Measurements from ENCODE around the gene MKNK2. TPM values are rescaled to one million over a fixed set of nuclear protein-coding genes. Genes with fewer than 3 reads are reported as not detected.

Gene MKNK2
- total RNA-seq, 4 donors from 2014 or later: 34.6 to 155 (median 81.7) TPM

DNA sequence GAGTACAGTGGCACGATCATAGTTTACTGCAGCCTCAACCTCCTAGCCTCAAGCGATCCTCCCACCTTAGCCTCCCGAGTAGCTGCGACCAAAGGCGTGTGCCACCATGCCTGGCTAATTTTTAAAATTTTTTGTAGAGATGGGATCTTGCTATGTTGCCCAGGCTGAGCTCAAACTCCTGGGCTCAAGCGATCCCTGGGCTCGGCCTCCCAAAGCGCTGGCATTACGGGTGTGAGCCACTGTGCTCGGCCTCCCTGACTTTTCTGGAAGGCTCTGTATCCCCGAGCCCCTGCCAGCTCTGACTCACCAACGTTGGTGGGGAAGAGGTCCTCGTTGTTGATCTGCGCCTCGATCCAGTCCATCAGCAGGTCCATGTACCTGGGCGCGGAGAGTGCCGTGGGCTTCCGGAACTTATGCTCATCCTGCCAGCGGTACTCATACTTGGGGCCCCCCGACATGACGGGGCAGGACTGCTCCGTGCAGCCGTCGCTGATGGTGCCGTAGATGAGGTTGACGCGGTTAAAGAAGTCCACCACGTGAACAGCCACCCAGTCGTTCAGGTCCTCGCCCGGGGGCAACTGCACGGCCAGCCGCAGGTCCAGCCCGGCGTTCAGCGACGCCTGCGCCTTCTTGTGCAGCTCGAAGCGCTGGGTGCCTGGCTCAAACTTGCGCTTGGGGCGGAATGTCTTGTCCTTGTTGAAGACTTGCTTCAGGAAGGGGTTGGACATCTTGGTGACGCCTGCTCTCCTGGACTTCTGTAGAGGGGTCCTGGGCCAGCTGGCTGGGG lies 27.0 kb upstream of the MKNK2 start:
- peaks cover 0 to 1% of the 10 kb centered on the region in 2 donors for H3K4me1 ChIP-seq
- intact Hi-C loops (cut with DNase I; ENCODE audit: low total_unique reads): no loop called here
- no peak overlapping the region for H3K4me3 ChIP-seq
- H3K27ac ChIP-seq: no peak overlapping the region
- no peak for DNase-seq
- no peaks in the 10 kb centered on the region for H3K36me3 ChIP-seq
- H3K27me3 ChIP-seq: no peaks in the 10 kb centered on the region
- H3K9me3 ChIP-seq: no peaks in the 10 kb centered on the region
- TF ChIP-seq POLR2A (IDR thresholded peaks at IDR 0.05): no peak
- TF ChIP-seq, protein P1, sequence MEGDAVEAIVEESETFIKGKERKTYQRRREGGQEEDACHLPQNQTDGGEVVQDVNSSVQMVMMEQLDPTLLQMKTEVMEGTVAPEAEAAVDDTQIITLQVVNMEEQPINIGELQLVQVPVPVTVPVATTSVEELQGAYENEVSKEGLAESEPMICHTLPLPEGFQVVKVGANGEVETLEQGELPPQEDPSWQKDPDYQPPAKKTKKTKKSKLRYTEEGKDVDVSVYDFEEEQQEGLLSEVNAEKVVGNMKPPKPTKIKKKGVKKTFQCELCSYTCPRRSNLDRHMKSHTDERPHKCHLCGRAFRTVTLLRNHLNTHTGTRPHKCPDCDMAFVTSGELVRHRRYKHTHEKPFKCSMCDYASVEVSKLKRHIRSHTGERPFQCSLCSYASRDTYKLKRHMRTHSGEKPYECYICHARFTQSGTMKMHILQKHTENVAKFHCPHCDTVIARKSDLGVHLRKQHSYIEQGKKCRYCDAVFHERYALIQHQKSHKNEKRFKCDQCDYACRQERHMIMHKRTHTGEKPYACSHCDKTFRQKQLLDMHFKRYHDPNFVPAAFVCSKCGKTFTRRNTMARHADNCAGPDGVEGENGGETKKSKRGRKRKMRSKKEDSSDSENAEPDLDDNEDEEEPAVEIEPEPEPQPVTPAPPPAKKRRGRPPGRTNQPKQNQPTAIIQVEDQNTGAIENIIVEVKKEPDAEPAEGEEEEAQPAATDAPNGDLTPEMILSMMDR (IDR thresholded peaks at IDR 0.05): no peak

- intact Hi-C loops (cut with DNase I; ENCODE audit: low total_unique reads): no loop called here
- Histone ChIP-seq H3K27ac (no peak overlapping the region), H3K4me3 (no peak overlapping the region), H3K4me1 (no peaks in the 10 kb centered on the region), H3K36me3 (no peaks in the 10 kb centered on the region), H3K27me3 (no peaks in the 10 kb centered on the region), H3K9me3 (no peaks in the 10 kb centered on the region)
- TF ChIP-seq, protein P1 (IDR thresholded peaks at IDR 0.05): no peak
- TF ChIP-seq POLR2A (IDR thresholded peaks at IDR 0.05): no peak
- no peak for DNase-seq
Measured at GRCh38 chr19:2077398-2077797, 26.4 kb upstream of the MKNK2 start.

- H3K27me3 ChIP-seq: no peaks in the 10 kb centered on the region
- intact Hi-C loops (cut with DNase I; ENCODE audit: low total_unique reads): no loop called here
- H3K27ac ChIP-seq: no peak overlapping the region
- no peak for DNase-seq
- H3K4me1 ChIP-seq: no peaks in the 10 kb centered on the region
- no peaks in the 10 kb centered on the region for H3K36me3 ChIP-seq
- TF ChIP-seq, protein P1 (IDR thresholded peaks at IDR 0.05): no peak
- TF ChIP-seq POLR2A (IDR thresholded peaks at IDR 0.05): no peak
- no peak overlapping the region for H3K4me3 ChIP-seq
- H3K9me3 ChIP-seq: no peaks in the 10 kb centered on the region
Measured at GRCh38 chr19:2076526-2076944, 25.5 kb upstream of the MKNK2 start.

GRCh38 chr19:2072757-2073551 lies 21.9 kb upstream of the MKNK2 start:
- no peaks in the 10 kb centered on the region for H3K9me3 ChIP-seq
- no peaks in the 10 kb centered on the region for H3K27me3 ChIP-seq
- intact Hi-C loops (cut with DNase I; ENCODE audit: low total_unique reads): no loop called here
- TF ChIP-seq, protein P1 (IDR thresholded peaks at IDR 0.05): no peak
- no peak for TF ChIP-seq POLR2A (IDR thresholded peaks at IDR 0.05)
- no peaks in the 10 kb centered on the region for H3K36me3 ChIP-seq
- no peak overlapping the region for H3K27ac ChIP-seq
- peaks cover 0 to 8% of the 10 kb centered on the region in 2 donors for H3K4me1 ChIP-seq
- no peak overlapping the region for H3K4me3 ChIP-seq
- no peak for DNase-seq

Data from uterus (tissue), 4 donors.